ENCODE data around the gene UBIAD1.

DNA sequence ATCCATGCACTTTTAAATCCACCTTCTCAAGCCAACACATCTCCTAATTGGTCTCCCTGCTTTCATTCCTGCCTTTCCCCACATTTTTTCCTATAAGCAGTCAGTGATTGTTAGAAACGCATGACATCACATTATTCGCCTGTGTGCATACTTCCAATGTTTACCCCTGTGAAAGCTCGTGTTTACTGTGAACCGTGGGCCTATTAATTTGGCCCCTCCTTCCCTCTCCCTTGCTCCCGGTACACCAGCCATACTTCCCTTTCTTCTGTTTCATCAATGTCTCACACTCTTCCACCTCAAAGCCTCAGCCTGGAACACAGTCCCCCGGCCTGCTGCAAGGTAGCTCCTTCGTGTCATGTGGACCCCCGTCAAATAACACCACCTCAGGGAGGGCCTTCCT lies 19.8 kb upstream of the UBIAD1 start:
- TF ChIP-seq, protein P1, sequence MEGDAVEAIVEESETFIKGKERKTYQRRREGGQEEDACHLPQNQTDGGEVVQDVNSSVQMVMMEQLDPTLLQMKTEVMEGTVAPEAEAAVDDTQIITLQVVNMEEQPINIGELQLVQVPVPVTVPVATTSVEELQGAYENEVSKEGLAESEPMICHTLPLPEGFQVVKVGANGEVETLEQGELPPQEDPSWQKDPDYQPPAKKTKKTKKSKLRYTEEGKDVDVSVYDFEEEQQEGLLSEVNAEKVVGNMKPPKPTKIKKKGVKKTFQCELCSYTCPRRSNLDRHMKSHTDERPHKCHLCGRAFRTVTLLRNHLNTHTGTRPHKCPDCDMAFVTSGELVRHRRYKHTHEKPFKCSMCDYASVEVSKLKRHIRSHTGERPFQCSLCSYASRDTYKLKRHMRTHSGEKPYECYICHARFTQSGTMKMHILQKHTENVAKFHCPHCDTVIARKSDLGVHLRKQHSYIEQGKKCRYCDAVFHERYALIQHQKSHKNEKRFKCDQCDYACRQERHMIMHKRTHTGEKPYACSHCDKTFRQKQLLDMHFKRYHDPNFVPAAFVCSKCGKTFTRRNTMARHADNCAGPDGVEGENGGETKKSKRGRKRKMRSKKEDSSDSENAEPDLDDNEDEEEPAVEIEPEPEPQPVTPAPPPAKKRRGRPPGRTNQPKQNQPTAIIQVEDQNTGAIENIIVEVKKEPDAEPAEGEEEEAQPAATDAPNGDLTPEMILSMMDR (conservative IDR thresholded peaks at IDR 0.05 in 1 of 2, IDR thresholded peaks at IDR 0.05 in 1 of 2; ENCODE audit: extremely low read depth in 1 of 2, insufficient read depth in 1 of 2, low read depth in 1 of 2, low read length in 2 of 2): no peak
- TF ChIP-seq EZH2 (IDR thresholded peaks at IDR 0.05; ENCODE audit: borderline replicate concordance, low read length): no peak

Data from mammary epithelial cell (primary cell).